Adrenal gland (tissue), 12 donors: ENCODE measurements around the gene ADGRL2. TPM values are rescaled to one million over a fixed set of nuclear protein-coding genes. Genes with fewer than 3 reads are reported as not detected.

Experiments
- DNase-seq, 7 donors: peaks; one replicate each; pipeline ENCODE4 v3.0.0-alpha.2; 2019 to 2020
- H3K27ac ChIP-seq, 5 donors: fragments of 200-600 bp; sonication (generic) in 4 of 5; 1 replicate in 3 of 5; 2 replicates in 2 of 5; pipeline versions ENCODE4 v1.5.1 to v1.8.0; 2016 to 2020; ENCODE audit warnings: mild to moderate bottlenecking in 1 of 5
- H3K27me3 ChIP-seq: fragments of 200-600 bp; 2 replicates; pipeline ENCODE4 v1.8.0; 2021
- H3K36me3 ChIP-seq, 2 donors: fragments of 200-600 bp; replicated peaks in 1 of 2; 1 replicate in 1 of 2; 2 replicates in 1 of 2; pipeline versions ENCODE4 v1.5.1 to v1.8.0; 2018 to 2022
- H3K4me1 ChIP-seq, 2 donors: fragments of 200-600 bp; replicated peaks in 1 of 2; 1 replicate in 1 of 2; 2 replicates in 1 of 2; pipeline versions ENCODE4 v1.5.1 to v1.8.0; 2018 to 2021
- H3K4me3 ChIP-seq, 4 donors: fragments of 200-600 bp; sonication (generic) in 3 of 4; one replicate each; pipeline ENCODE4 v1.5.1; 2016 to 2018
- H3K9me3 ChIP-seq, 3 donors: fragments of 200-600 bp; sonication (generic) in 1 of 3; replicated peaks in 1 of 3; 1 replicate in 2 of 3; 2 replicates in 1 of 3; pipeline versions ENCODE4 v1.5.1 to v1.8.0; 2016 to 2021
- POLR2A ChIP-seq, 2 donors: fragments of 450-650 bp; IDR thresholded peaks; one replicate each; pipeline ENCODE4 v1.6.1; 2017; ENCODE audit warnings: antibody characterized with exemption in 2 of 2, mild to moderate bottlenecking in 2 of 2, moderate library complexity in 1 of 2
- WGBS, 4 donors: extraction: QIAGEN DNeasy Blood & Tissue Kit in 2 of 4; methylation state at CpG; one replicate each; pipeline versions ENCODE4 v1.1.5 to v1.1.7; 2013 to 2017; 5-methylcytosine and 5-hydroxymethylcytosine counted together
- intact Hi-C, 2 donors: fragments of 100-400 bp; cut with DNase I; formaldehyde crosslinking; loops; one replicate each; pipeline versions ENCODE4 v1.14.1 to v1.15.0; 2022 to 2023
- polyA plus RNA-seq, 3 donors: library from polyadenylated mRNA; stranded (reverse); fragments of 200-250 nt in 2 of 3; fragments of 350-450 nt in 1 of 3; fragmentation: Illumina TruSeq in 1 of 3; extraction: RNeasy Lipid Tissue Mini Kit (QIAGEN cat#74804) in 1 of 3; gene quantifications; one replicate each; pipeline ENCODE4 v1.2.3, GENCODE V29; 2013 to 2014
- total RNA-seq, 9 donors: library from RNA; depleted of rRNA in 4 of 9; stranded (reverse); fragments of >200 nt in 4 of 9; fragments of 120-200 nt in 1 of 9; fragmentation: NEBNext Ultra II Directional in 1 of 9; extraction: Animal tissue kit (Norgen Biotek cat#: 25700) in 1 of 9; gene quantifications; one replicate each; pipeline versions ENCODE4 v1.1.0 to v1.2.4, GENCODE V29; 2013 to 2023
- TF ChIP-seq, protein P1 (sequence below), 6 experiments: fragments of 450-650 bp in 4 of 6; fragments of 200-600 bp in 2 of 6; sonication (generic) in 1 of 6; IDR thresholded peaks; 1 replicate in 5 of 6; 2 replicates in 1 of 6; pipeline versions ENCODE4 v1.5.1 to v1.8.0; 2016 to 2021; ENCODE audit warnings: antibody characterized with exemption in 6 of 6, mild to moderate bottlenecking in 2 of 6, moderate library complexity in 1 of 6
- donor health status: healthy with polysubstance abuse.
- donor health status: Bipolar disorder and iron deficiency.
- donor health status: DM: yes; HTN: yes; CAD: no.
- donor health status: DM: no; HTN: no; CAD: no.
- donor health status: DM: no; HTN: no; CAD: no.
- donor health status: DM: yes; HTN: yes; CAD: no.

Gene ADGRL2
- total and polyA plus RNA-seq, 12 donors, result 24.2 to 170 (median 58.9) TPM

DNA sequence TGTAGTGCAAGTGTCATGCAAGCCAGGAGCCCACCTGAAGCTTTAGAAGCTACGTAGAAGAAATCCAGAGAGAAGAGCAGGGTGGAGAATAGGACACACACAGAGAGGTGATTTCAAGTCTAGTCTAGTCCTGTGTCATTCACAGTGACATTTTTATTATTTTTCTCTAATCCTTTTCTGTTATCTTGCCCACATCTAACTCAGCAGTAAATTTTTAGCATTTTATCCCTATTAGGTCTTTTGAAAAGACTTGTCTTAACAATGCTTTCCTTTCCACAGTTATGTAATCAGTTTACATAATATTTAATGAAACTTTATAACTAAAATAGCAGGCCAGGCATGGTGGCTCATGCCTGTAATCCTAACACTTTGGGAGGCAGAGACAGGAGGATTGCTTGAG, 198.6 kb downstream of the ADGRL2 start:
- H3K27me3 ChIP-seq, result no peaks in the 10 kb centered on the region
- H3K4me1 ChIP-seq, result peaks cover 0 to 8% of the 10 kb centered on the region in 2 donors
- H3K4me3 ChIP-seq, result no peak overlapping the region
- DNase-seq, result no peak
- 88 to 90% (median 90%) methylated on average over 1 of the region's 1 CpG for WGBS, 4 donors
- no peak overlapping the region for H3K27ac ChIP-seq
- H3K36me3 ChIP-seq, result no peaks in the 10 kb centered on the region
- H3K9me3 ChIP-seq, result no peaks in the 10 kb centered on the region
- intact Hi-C loops, result no loop called here
- no peak for TF ChIP-seq POLR2A (IDR thresholded peaks at IDR 0.05)
- TF ChIP-seq, protein P1, sequence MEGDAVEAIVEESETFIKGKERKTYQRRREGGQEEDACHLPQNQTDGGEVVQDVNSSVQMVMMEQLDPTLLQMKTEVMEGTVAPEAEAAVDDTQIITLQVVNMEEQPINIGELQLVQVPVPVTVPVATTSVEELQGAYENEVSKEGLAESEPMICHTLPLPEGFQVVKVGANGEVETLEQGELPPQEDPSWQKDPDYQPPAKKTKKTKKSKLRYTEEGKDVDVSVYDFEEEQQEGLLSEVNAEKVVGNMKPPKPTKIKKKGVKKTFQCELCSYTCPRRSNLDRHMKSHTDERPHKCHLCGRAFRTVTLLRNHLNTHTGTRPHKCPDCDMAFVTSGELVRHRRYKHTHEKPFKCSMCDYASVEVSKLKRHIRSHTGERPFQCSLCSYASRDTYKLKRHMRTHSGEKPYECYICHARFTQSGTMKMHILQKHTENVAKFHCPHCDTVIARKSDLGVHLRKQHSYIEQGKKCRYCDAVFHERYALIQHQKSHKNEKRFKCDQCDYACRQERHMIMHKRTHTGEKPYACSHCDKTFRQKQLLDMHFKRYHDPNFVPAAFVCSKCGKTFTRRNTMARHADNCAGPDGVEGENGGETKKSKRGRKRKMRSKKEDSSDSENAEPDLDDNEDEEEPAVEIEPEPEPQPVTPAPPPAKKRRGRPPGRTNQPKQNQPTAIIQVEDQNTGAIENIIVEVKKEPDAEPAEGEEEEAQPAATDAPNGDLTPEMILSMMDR (IDR thresholded peaks at IDR 0.05), result no peak

DNA sequence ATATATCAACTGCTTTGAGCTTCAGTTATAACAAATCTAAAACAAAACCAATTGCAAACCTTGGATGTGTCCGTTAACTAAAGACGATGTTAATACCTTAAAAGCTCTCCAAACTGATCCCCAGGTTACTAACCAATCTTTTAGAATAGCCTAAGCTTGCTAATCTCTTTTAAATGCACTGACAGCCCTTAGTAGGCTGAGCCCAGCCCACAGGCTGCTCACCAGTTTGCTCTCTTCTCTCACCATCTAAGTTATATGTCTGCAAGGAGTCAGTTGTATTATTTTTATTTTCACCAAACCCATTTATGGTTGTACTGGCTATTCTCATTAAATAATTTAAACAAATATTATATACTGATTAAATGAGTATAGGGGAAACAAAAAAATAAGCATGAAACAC, 199.5 kb downstream of the ADGRL2 start:
- Histone ChIP-seq H3K9me3 (no peaks in the 10 kb centered on the region), H3K36me3 (no peaks in the 10 kb centered on the region), H3K27ac (no peak overlapping the region), H3K27me3 (no peaks in the 10 kb centered on the region), H3K4me3 (no peak overlapping the region), H3K4me1 (peaks cover 0 to 8% of the 10 kb centered on the region in 2 donors)
- DNase-seq, result no peak
- 88 to 100% (median 95%) methylated on average over 2 of the region's 2 CpGs for WGBS, 4 donors
- intact Hi-C loops, result no loop called here
- TF ChIP-seq, protein P1 (IDR thresholded peaks at IDR 0.05), result no peak
- TF ChIP-seq POLR2A (IDR thresholded peaks at IDR 0.05), result no peak

GRCh38 chr1:82001345-82001744, 200.6 kb downstream of the ADGRL2 start:
- Histone ChIP-seq H3K36me3 (no peaks in the 10 kb centered on the region), H3K27me3 (no peaks in the 10 kb centered on the region), H3K27ac (no peak overlapping the region), H3K9me3 (no peaks in the 10 kb centered on the region), H3K4me1 (peaks cover 0 to 8% of the 10 kb centered on the region in 2 donors), H3K4me3 (no peak overlapping the region)
- no peak for DNase-seq
- intact Hi-C loops, result no loop called here
- TF ChIP-seq, protein P1 (IDR thresholded peaks at IDR 0.05), result no peak
- TF ChIP-seq POLR2A (IDR thresholded peaks at IDR 0.05), result no peak
- 79 to 88% (median 87%) methylated on average over 4 of the region's 4 CpGs for WGBS, 4 donors

DNA sequence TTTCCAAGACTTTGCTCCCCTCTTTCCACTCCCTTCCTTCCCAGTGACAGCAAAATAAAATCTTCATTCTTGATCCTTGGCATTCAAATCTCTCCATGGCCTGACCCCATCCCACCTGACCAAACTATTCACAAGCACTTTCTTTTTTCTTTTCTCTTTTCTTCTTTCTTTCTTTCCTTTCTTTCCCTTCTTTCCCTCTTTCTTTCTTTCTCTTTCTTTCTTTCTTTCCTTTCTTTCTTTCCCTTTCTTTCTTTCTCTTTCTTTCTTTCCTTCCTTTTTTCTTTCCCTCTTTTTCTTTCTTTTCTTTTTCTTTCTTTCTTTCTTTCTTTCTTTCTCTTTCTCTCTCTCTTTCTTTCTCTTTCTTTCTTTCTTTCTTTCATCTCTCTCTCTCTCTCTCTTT, 207.1 kb downstream of the ADGRL2 start:
- H3K27ac ChIP-seq, result no peak overlapping the region
- intact Hi-C loops, result no loop called here

More for the DNA sequence above, 207.1 kb downstream of the ADGRL2 start:
- no peak for DNase-seq
- no peaks in the 10 kb centered on the region for H3K27me3 ChIP-seq
- TF ChIP-seq POLR2A (IDR thresholded peaks at IDR 0.05), result no peak
- TF ChIP-seq, protein P1 (IDR thresholded peaks at IDR 0.05), result no peak
- H3K4me1 ChIP-seq, result no peaks in the 10 kb centered on the region
- H3K36me3 ChIP-seq, result no peaks in the 10 kb centered on the region
- no peak overlapping the region for H3K4me3 ChIP-seq
- H3K9me3 ChIP-seq, result no peaks in the 10 kb centered on the region
